Neural cell (in vitro differentiated cells): ENCODE data around the gene VCP. TPM values are rescaled to one million over a fixed set of nuclear protein-coding genes. Genes with fewer than 3 reads are reported as not detected.

Experiments
- H2AFZ ChIP-seq: fragments of 200-600, 300-800 bp; sonication (generic), shearing (Covaris generic); 2 replicates; pipeline ENCODE4 v1.6.0; 2014; ENCODE audit warnings: low read depth, mild to moderate bottlenecking, antibody characterized with exemption, low read length, moderate library complexity
- H3F3A ChIP-seq: fragments of 200-600 bp; shearing (Covaris generic); 2 replicates; pipeline ENCODE4 v1.6.1; 2016; ENCODE audit warnings: mild to moderate bottlenecking, moderate library complexity, mixed read lengths, antibody characterized with exemption, low read length; ENCODE audit not compliant: insufficient read depth, poor library complexity, severe bottlenecking
- H3K27ac ChIP-seq: fragments of 200-600, 300-800 bp; sonication (generic), shearing (Covaris generic); 2 replicates; pipeline ENCODE4 v1.5.1; 2014; ENCODE audit warnings: mild to moderate bottlenecking, low read length, moderate library complexity
- H3K27me3 ChIP-seq: fragments of 300-800, 200-600 bp; sonication (generic), shearing (Covaris generic); 2 replicates; pipeline ENCODE4 v1.6.0; 2014; ENCODE audit warnings: mild to moderate bottlenecking, low read depth, low read length, moderate library complexity; ENCODE audit not compliant: insufficient read depth
- H3K36me3 ChIP-seq: fragments of 300-800, 200-600 bp; sonication (generic), shearing (Covaris generic); 2 replicates; pipeline ENCODE4 v1.5.1; 2014; ENCODE audit warnings: mild to moderate bottlenecking, antibody characterized with exemption, low read length, moderate library complexity; ENCODE audit not compliant: insufficient read depth
- H3K4me2 ChIP-seq: fragments of 300-800, 200-600 bp; sonication (generic), shearing (Covaris generic); 2 replicates; pipeline ENCODE4 v1.6.0; 2014; ENCODE audit warnings: mild to moderate bottlenecking, low read length
- H3K4me3 ChIP-seq: fragments of 300-800, 200-600 bp; sonication (generic), shearing (Covaris generic); 2 replicates; pipeline ENCODE4 v1.5.1; 2014; ENCODE audit warnings: mild to moderate bottlenecking, low read length, moderate library complexity
- H3K79me2 ChIP-seq: fragments of 200-600 bp; shearing (Covaris generic); replicated peaks from 2 replicates; pipeline ENCODE4 v1.6.0; 2014; ENCODE audit warnings: mild to moderate bottlenecking, low read length, moderate library complexity; ENCODE audit not compliant: insufficient read depth
- H3K9ac ChIP-seq: fragments of 300-800, 200-600 bp; sonication (generic), shearing (Covaris generic); 2 replicates; pipeline ENCODE4 v1.6.1; 2016; ENCODE audit warnings: mild to moderate bottlenecking, low read length, mixed read lengths
- H3K9me2 ChIP-seq: fragments of 200-600 bp; shearing (Covaris generic); 2 replicates; pipeline ENCODE4 v1.6.1; 2016; ENCODE audit warnings: mild to moderate bottlenecking, low read length, mixed read lengths; ENCODE audit not compliant: insufficient read depth
- H3K9me3 ChIP-seq: fragments of 200-600, 300-800 bp; sonication (generic), shearing (Covaris generic); 2 replicates; pipeline ENCODE4 v1.6.1; 2016; ENCODE audit warnings: mild to moderate bottlenecking, mixed run types, low read length, moderate library complexity, mixed read lengths
- H4K20me1 ChIP-seq: fragments of 200-600 bp; shearing (Covaris generic); 2 replicates; pipeline ENCODE4 v1.6.1; 2016; ENCODE audit warnings: mild to moderate bottlenecking, mixed run types; ENCODE audit not compliant: insufficient read depth
- CTCF ChIP-seq: fragments of 450-650 bp; IDR thresholded peaks from 2 replicates; pipeline ENCODE4 v1.5.1; 2014; ENCODE audit warnings: antibody characterized with exemption, mild to moderate bottlenecking, moderate library complexity; ENCODE audit not compliant: poor library complexity, severe bottlenecking
- EP300 ChIP-seq: fragments of 450-650 bp; conservative IDR thresholded peaks from 2 replicates; pipeline ENCODE4 v1.6.1; 2014; ENCODE audit warnings: antibody characterized with exemption, mild to moderate bottlenecking, moderate library complexity; ENCODE audit not compliant: poor library complexity, severe bottlenecking
- EZH2 ChIP-seq: fragments of 200-600, 300-800 bp; shearing (Covaris generic), sonication (generic); IDR thresholded peaks from 2 replicates; pipeline ENCODE4 v1.6.1; 2014; ENCODE audit warnings: antibody characterized with exemption, low read length, borderline replicate concordance, mild to moderate bottlenecking; ENCODE audit not compliant: insufficient read depth, poor library complexity, severe bottlenecking
- MXI1 ChIP-seq: fragments of 450-650 bp; conservative IDR thresholded peaks from 2 replicates; pipeline ENCODE4 v1.6.1; 2014; ENCODE audit warnings: antibody characterized with exemption, mild to moderate bottlenecking; ENCODE audit not compliant: poor library complexity, severe bottlenecking
- POLR2AphosphoS5 ChIP-seq: IDR thresholded peaks from 2 replicates; pipeline ENCODE4 v1.6.1; 2012
- RAD21 ChIP-seq: fragments of 450-650 bp; conservative IDR thresholded peaks from 2 replicates; pipeline ENCODE4 v1.6.1; 2014; ENCODE audit warnings: antibody characterized with exemption, mild to moderate bottlenecking, moderate library complexity
- REST ChIP-seq: IDR thresholded peaks from 2 replicates; pipeline ENCODE4 v1.6.1; 2012; ENCODE audit warnings: borderline replicate concordance
- SMC3 ChIP-seq: fragments of 450-650 bp; conservative IDR thresholded peaks from 2 replicates; pipeline ENCODE4 v1.6.1; 2014; ENCODE audit warnings: antibody characterized with exemption, mild to moderate bottlenecking, moderate library complexity; ENCODE audit not compliant: poor library complexity
- TAF1 ChIP-seq: IDR thresholded peaks from 2 replicates; pipeline ENCODE4 v1.6.1; 2012; ENCODE audit warnings: low read depth
- polyA plus RNA-seq: library from polyadenylated mRNA; depleted of rRNA; stranded (reverse); fragments of >200 nt; gene quantifications from 2 replicates; pipeline ENCODE4 v1.2.3, GENCODE V29; 2014

Gene VCP
- polyA plus RNA-seq, 1 donor from 2014 or later, result 139 TPM

- no peaks in the 10 kb centered on the region for H3F3A ChIP-seq
- no peaks in the 10 kb centered on the region for H3K27me3 ChIP-seq
- no peak overlapping the region for H3K4me3 ChIP-seq
- no peak overlapping the region for H3K27ac ChIP-seq
- H2AFZ ChIP-seq, result no peak overlapping the region
- no peak overlapping the region for H3K9ac ChIP-seq
- peaks cover 15% of the 10 kb centered on the region for H3K36me3 ChIP-seq
- TF ChIP-seq TAF1 (no peak), SMC3 (no peak), REST (no peak), POLR2AphosphoS5 (no peak), EP300 (no peak), MXI1 (no peak), EZH2 (no peak), RAD21 (no peak), CTCF (no peak)
- H3K9me2 ChIP-seq, result no peaks in the 10 kb centered on the region
- H3K9me3 ChIP-seq, result no peaks in the 10 kb centered on the region
- no peak overlapping the region for H3K4me2 ChIP-seq
- H4K20me1 ChIP-seq, result no peaks in the 10 kb centered on the region
- no peaks in the 10 kb centered on the region for H3K79me2 ChIP-seq
Measured at GRCh38 chr9:35056571-35057270, 15.7 kb downstream of the VCP start.

- Histone ChIP-seq H3K9me3 (no peaks in the 10 kb centered on the region), H3K79me2 (no peaks in the 10 kb centered on the region), H3K9me2 (no peaks in the 10 kb centered on the region), H3K4me2 (no peak overlapping the region), H3K9ac (no peak overlapping the region), H3K4me3 (no peak overlapping the region), H3K36me3 (peaks cover 10% of the 10 kb centered on the region), H4K20me1 (no peaks in the 10 kb centered on the region), H2AFZ (no peak overlapping the region), H3K27me3 (no peaks in the 10 kb centered on the region), H3F3A (no peaks in the 10 kb centered on the region), H3K27ac (no peak overlapping the region)
- TF ChIP-seq CTCF, result no peak
Measured at GRCh38 chr9:35054871-35055644, 17.4 kb downstream of the VCP start.
